GM23248 (cell line): ENCODE data around the gene MID1. TPM values are rescaled to one million over a fixed set of nuclear protein-coding genes. Genes with fewer than 3 reads are reported as not detected.

ENCODE experiments used
- DNase-seq: peaks from one replicate; pipeline ENCODE4 v3.0.0-alpha.2; 2015
- H2AFZ ChIP-seq: fragments of 200-600 bp; sonication (generic); 2 replicates; pipeline ENCODE4 v1.6.1; 2016; ENCODE audit warnings: antibody characterized with exemption
- H3F3A ChIP-seq: fragments of 200-600 bp; sonication (generic); 2 replicates; pipeline ENCODE4 v1.6.1; 2016; ENCODE audit warnings: mild to moderate bottlenecking, antibody characterized with exemption, mixed run types; ENCODE audit not compliant: insufficient read depth
- H3K27ac ChIP-seq: fragments of 200-600 bp; sonication (generic); 2 replicates; pipeline ENCODE4 v1.5.1; 2016; ENCODE audit warnings: mild to moderate bottlenecking
- H3K27me3 ChIP-seq: fragments of 200-600 bp; sonication (generic); replicated peaks from 2 replicates; pipeline ENCODE4 v1.6.1; 2016; ENCODE audit warnings: mild to moderate bottlenecking; ENCODE audit not compliant: insufficient read depth
- H3K36me3 ChIP-seq: fragments of 200-600 bp; sonication (generic); 2 replicates; pipeline ENCODE4 v1.6.1; 2016; ENCODE audit warnings: low read depth, mild to moderate bottlenecking
- H3K4me1 ChIP-seq: fragments of 200-600 bp; sonication (generic); 2 replicates; pipeline ENCODE4 v1.6.1; 2016; ENCODE audit warnings: mild to moderate bottlenecking; ENCODE audit not compliant: insufficient read depth
- H3K4me2 ChIP-seq: fragments of 200-600 bp; sonication (generic); one replicate; pipeline ENCODE4 v1.6.1; 2016; ENCODE audit warnings: mild to moderate bottlenecking; ENCODE audit not compliant: unreplicated experiment
- H3K4me3 ChIP-seq: fragments of 200-600 bp; sonication (generic); 2 replicates; pipeline ENCODE4 v1.5.1; 2016; ENCODE audit warnings: mild to moderate bottlenecking
- H3K79me2 ChIP-seq: fragments of 200-600 bp; sonication (generic); 2 replicates; pipeline ENCODE4 v1.6.1; 2016; ENCODE audit warnings: mild to moderate bottlenecking; ENCODE audit not compliant: insufficient read depth
- H3K9ac ChIP-seq: fragments of 200-600 bp; sonication (generic); 2 replicates; pipeline ENCODE4 v1.6.1; 2016; ENCODE audit warnings: mild to moderate bottlenecking
- H3K9me2 ChIP-seq: fragments of 200-600 bp; sonication (generic); 2 replicates; pipeline ENCODE4 v1.6.1; 2016; ENCODE audit warnings: mixed run types, mild to moderate bottlenecking, moderate library complexity; ENCODE audit not compliant: insufficient read depth
- H3K9me3 ChIP-seq: fragments of 200-600 bp; sonication (generic); one replicate; pipeline ENCODE4 v1.6.1; 2017; ENCODE audit warnings: low read depth
- H4K20me1 ChIP-seq: fragments of 200-600 bp; sonication (generic); 2 replicates; pipeline ENCODE4 v1.6.0; 2016; ENCODE audit not compliant: insufficient read depth
- EZH2 ChIP-seq: fragments of 200-600 bp; sonication (generic); IDR thresholded peaks from 2 replicates; pipeline ENCODE4 v1.6.1; 2018; ENCODE audit warnings: antibody characterized with exemption, mild to moderate bottlenecking; ENCODE audit not compliant: insufficient read depth, poor library complexity, severe bottlenecking
- EZH2phosphoT487 ChIP-seq: fragments of 200-600 bp; sonication (generic); IDR thresholded peaks from 2 replicates; pipeline ENCODE4 v1.6.1; 2018; ENCODE audit warnings: antibody characterized with exemption, moderate library complexity, mild to moderate bottlenecking, low read depth; ENCODE audit not compliant: insufficient read depth
- WGBS, 2 experiments: methylation state at CpG; one replicate each; pipeline ENCODE4 v1.1.6; 2015 to 2017; ENCODE audit warnings: low lambda C conversion rate in 2 of 2, low coverage in 1 of 2; ENCODE audit errors: missing lambda C conversion rate in 2 of 2; 5-methylcytosine and 5-hydroxymethylcytosine counted together
- in situ Hi-C: fragments of 300-500 bp; cut with MboI; formaldehyde crosslinking; loops from 2 replicates; pipeline ENCODE4 v1.15.0; 2020
- polyA plus RNA-seq: library from polyadenylated mRNA; unstranded; fragments of >200 nt; fragmentation: Nextera tagmentation; extraction: Ambion mirVana; gene quantifications from 2 replicates; pipeline ENCODE4 v1.2.1, GENCODE V29; 2016
- total RNA-seq: library from RNA; depleted of rRNA; stranded (reverse); fragments of >200 nt; shearing (Covaris generic); gene quantifications from 2 replicates; pipeline ENCODE4 v1.2.3, GENCODE V29; 2014

Gene MID1
- total and polyA plus RNA-seq, 2 experiments from 2014 or later, result 5.6 to 5.9 TPM

GRCh38 chrX:10482261-10482660 is 138.1 kb downstream of the MID1 start:
- 95 to 100% methylated on average over 9 of the region's 9 CpGs for WGBS, 2 experiments
- Histone ChIP-seq H3K4me2 (no peak overlapping the region), H3K79me2 (no peaks in the 10 kb centered on the region)

GRCh38 chrX:10480861-10481260 is 139.5 kb downstream of the MID1 start:
- no peak overlapping the region for H3K27ac ChIP-seq
- in situ Hi-C loops, result loop anchor here (25.0 kb wide), 2 partner anchors 94 to 269 kb away; no protein-coding TSS in a partner anchor
- no peaks in the 10 kb centered on the region for H3K27me3 ChIP-seq
- H4K20me1 ChIP-seq, result no peaks in the 10 kb centered on the region
- no peak overlapping the region for H3K9ac ChIP-seq
- H3K36me3 ChIP-seq, result no peaks in the 10 kb centered on the region
- H3K4me2 ChIP-seq, result no peak overlapping the region
- no peaks in the 10 kb centered on the region for H3K79me2 ChIP-seq
- 98 to 99% methylated on average over 5 of the region's 5 CpGs for WGBS, 2 experiments
- H3K4me1 ChIP-seq, result peaks cover 17% of the 10 kb centered on the region
- TF ChIP-seq EZH2 (no peak), EZH2phosphoT487 (no peak)
- no peaks in the 10 kb centered on the region for H3K9me3 ChIP-seq
- no peak overlapping the region for H2AFZ ChIP-seq
- no peak for DNase-seq
- no peak overlapping the region for H3K4me3 ChIP-seq
- H3F3A ChIP-seq, result peaks cover 14% of the 10 kb centered on the region; the same call in 1 of the 2 replicates
- no peaks in the 10 kb centered on the region for H3K9me2 ChIP-seq

More at GRCh38 chrX:10482261-10482660, 138.1 kb downstream of the MID1 start:
- TF ChIP-seq EZH2phosphoT487, result no peak
- no peak for TF ChIP-seq EZH2
- H3K9ac ChIP-seq, result no peak overlapping the region
- no peak overlapping the region for H2AFZ ChIP-seq
- DNase-seq, result no peak
- H3K4me3 ChIP-seq, result no peak overlapping the region
- H3K27me3 ChIP-seq, result no peaks in the 10 kb centered on the region
- H3K9me2 ChIP-seq, result no peaks in the 10 kb centered on the region
- in situ Hi-C loops, result loop anchor here (25.0 kb wide), 2 partner anchors 95 to 270 kb away; no protein-coding TSS in a partner anchor
- H3K4me1 ChIP-seq, result peaks cover 28% of the 10 kb centered on the region
- H3K27ac ChIP-seq, result no peak overlapping the region
- H4K20me1 ChIP-seq, result no peaks in the 10 kb centered on the region
- H3F3A ChIP-seq, result peaks cover 19% of the 10 kb centered on the region; the same call in 1 of the 2 replicates
- no peaks in the 10 kb centered on the region for H3K9me3 ChIP-seq
- H3K36me3 ChIP-seq, result no peaks in the 10 kb centered on the region

- Histone ChIP-seq H3K79me2 (no peaks in the 10 kb centered on the region), H3F3A (peaks cover 4% of the 10 kb centered on the region; the same call in 1 of the 2 replicates), H3K36me3 (no peaks in the 10 kb centered on the region), H3K9ac (no peak overlapping the region), H2AFZ (no peak overlapping the region), H3K9me3 (no peaks in the 10 kb centered on the region), H3K4me2 (no peak overlapping the region), H3K27me3 (no peaks in the 10 kb centered on the region), H4K20me1 (no peaks in the 10 kb centered on the region), H3K27ac (no peak overlapping the region), H3K4me1 (peaks cover 4% of the 10 kb centered on the region), H3K4me3 (no peak overlapping the region), H3K9me2 (no peaks in the 10 kb centered on the region)
- no peak for DNase-seq
- WGBS, 2 experiments, result 95 to 100% methylated on average over 3 of the region's 3 CpGs
- TF ChIP-seq EZH2phosphoT487 (no peak), EZH2 (no peak)
- in situ Hi-C loops, result loop anchor here (25.0 kb wide), 2 partner anchors 92 to 267 kb away; no protein-coding TSS in a partner anchor
Observed at GRCh38 chrX:10479508-10479907, 140.9 kb downstream of the MID1 start.

GRCh38 chrX:10477525-10477924 is 142.9 kb downstream of the MID1 start:
- WGBS, 2 experiments, result 94 to 96% methylated on average over 3 of the region's 3 CpGs
- no peak overlapping the region for H3K27ac ChIP-seq
- H3K9me3 ChIP-seq, result no peaks in the 10 kb centered on the region
- DNase-seq, result no peak
- no peaks in the 10 kb centered on the region for H3F3A ChIP-seq
- no peak overlapping the region for H2AFZ ChIP-seq
- no peaks in the 10 kb centered on the region for H3K36me3 ChIP-seq
- no peaks in the 10 kb centered on the region for H3K9me2 ChIP-seq
- H3K27me3 ChIP-seq, result no peaks in the 10 kb centered on the region
- H3K9ac ChIP-seq, result no peak overlapping the region
- H4K20me1 ChIP-seq, result no peaks in the 10 kb centered on the region
- no peaks in the 10 kb centered on the region for H3K79me2 ChIP-seq
- in situ Hi-C loops, result loop anchor here (25.0 kb wide), 2 partner anchors 90 to 265 kb away; no protein-coding TSS in a partner anchor
- H3K4me3 ChIP-seq, result no peak overlapping the region
- H3K4me1 ChIP-seq, result no peaks in the 10 kb centered on the region
- no peak overlapping the region for H3K4me2 ChIP-seq
- TF ChIP-seq EZH2phosphoT487 (no peak), EZH2 (no peak)
